ENCODE data around the gene MAPRE3.
A peak's percentile ranks its signal among the peaks of the same experiment; 100 is the strongest.

Gene MAPRE3

DNA sequence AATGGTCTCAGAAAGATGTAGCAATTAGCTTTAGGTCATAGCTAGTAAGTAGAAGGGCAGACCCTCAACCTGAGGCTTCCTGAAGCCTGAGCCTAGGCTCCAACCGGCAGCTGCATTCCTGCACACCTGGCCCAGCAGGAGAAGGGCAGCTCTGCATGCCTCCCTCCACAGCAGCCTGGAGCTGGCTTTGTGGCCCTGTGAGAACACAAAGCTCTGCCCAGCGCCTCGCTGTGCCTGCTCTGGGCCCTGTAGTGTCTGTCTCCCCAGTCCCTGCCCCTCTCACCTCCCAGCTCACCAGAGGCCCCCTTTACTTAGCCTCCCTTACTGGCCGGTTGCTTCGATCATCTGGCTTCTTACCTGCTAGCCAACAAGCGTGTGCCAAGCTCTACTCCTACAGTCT is 69.0 kb downstream of the MAPRE3 start:
- TF ChIP-seq, protein P1, sequence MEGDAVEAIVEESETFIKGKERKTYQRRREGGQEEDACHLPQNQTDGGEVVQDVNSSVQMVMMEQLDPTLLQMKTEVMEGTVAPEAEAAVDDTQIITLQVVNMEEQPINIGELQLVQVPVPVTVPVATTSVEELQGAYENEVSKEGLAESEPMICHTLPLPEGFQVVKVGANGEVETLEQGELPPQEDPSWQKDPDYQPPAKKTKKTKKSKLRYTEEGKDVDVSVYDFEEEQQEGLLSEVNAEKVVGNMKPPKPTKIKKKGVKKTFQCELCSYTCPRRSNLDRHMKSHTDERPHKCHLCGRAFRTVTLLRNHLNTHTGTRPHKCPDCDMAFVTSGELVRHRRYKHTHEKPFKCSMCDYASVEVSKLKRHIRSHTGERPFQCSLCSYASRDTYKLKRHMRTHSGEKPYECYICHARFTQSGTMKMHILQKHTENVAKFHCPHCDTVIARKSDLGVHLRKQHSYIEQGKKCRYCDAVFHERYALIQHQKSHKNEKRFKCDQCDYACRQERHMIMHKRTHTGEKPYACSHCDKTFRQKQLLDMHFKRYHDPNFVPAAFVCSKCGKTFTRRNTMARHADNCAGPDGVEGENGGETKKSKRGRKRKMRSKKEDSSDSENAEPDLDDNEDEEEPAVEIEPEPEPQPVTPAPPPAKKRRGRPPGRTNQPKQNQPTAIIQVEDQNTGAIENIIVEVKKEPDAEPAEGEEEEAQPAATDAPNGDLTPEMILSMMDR (IDR thresholded peaks at IDR 0.05; ENCODE audit: low read depth, low read length) = no peak
- H3K4me3 ChIP-seq (ENCODE audit: low read depth, low read length) = no peak overlapping the region

DNA sequence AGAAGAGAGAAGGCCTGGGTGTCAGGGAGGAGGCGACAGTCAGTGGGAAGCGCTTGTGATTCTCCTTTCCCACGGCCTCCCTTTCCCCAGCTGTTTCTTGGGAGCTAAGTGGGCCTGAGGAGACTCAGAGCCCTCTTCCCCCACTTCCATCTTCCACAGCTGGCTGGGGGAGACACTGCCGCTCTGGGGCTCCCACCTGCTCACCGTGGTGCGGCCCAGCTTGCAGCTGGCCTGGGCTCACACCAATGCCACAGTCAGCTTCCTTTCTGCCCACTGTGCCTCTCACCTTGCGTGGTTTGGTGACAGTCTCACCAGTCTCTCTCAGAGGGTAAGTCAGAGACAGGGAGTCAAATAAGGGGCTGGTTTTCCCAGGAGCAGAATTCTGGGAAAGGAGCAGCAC is 69.4 kb downstream of the MAPRE3 start:
- TF ChIP-seq, protein P1 (IDR thresholded peaks at IDR 0.05; ENCODE audit: low read depth, low read length) = no peak
- no peak overlapping the region for H3K4me3 ChIP-seq (ENCODE audit: low read depth, low read length)

DNA sequence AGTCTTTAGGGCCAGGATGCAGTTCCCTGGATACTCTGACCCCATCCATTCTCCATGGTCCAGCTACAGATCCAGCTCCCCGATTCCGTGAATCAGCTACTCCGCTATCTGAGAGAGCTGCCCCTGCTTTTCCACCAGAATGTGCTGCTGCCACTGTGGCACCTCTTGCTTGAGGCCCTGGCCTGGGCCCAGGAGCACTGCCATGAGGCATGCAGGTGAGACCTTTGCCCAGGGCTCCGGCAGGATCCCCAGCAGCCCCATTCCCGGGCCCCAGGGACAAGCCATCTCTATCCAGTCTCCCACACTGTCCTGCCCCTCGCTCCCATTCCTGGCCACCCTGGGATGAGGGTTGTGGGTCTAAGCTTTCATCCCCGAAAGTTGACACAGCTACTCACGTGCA is 69.8 kb downstream of the MAPRE3 start:
- TF ChIP-seq, protein P1 (IDR thresholded peaks at IDR 0.05; ENCODE audit: low read depth, low read length) = no peak
- no peak overlapping the region for H3K4me3 ChIP-seq (ENCODE audit: low read depth, low read length)

DNA sequence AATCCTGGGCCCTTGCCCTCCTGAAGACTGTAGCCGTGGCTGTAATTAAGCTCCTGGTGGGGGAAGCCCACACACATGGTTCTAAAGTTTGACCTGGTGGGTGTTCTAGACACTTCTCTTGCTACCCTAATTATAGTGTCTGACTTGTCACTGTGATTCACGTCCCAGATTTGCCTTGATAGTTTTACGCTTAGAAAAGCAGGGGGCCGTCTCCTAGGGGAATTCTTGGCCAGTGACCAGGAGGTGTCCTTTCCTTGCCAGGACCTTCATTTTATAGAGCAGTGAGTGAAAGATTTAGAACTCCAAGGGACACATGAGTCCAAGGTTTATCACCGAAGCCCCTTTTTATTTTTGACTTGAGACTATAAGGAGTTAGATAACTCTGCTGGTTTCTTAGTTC is 71.3 kb downstream of the MAPRE3 start:
- TF ChIP-seq, protein P1 (IDR thresholded peaks at IDR 0.05; ENCODE audit: low read depth, low read length) = no peak
- no peak overlapping the region for H3K4me3 ChIP-seq (ENCODE audit: low read depth, low read length)

DNA sequence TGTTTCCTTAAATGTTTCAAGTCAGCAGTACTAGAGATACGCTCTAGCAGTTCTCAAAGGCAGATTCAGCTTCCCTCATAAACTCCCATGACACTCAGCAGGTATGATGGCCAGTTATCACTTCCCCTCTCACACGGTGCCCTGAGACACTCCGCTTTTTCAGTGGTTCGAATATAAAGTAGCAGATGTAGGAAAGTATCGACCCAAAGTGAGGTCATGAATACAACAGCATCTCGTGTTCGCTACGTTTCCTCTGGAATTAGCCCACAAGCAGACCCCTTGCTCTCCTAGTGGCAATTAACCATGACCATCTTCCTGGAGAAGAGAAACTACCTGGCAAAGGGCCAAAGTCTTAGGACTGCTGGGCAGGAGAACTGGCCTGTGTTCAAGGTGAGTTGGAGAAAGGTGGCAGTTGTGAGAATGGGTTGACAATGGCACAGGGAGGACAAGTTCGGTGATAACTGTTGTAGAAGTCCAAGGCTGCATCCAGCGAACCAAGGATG is 71.8 kb downstream of the MAPRE3 start:
- TF ChIP-seq, protein P1 (IDR thresholded peaks at IDR 0.05; ENCODE audit: low read depth, low read length) = no peak
- H3K4me3 ChIP-seq (ENCODE audit: low read depth, low read length) = no peak overlapping the region

DNA sequence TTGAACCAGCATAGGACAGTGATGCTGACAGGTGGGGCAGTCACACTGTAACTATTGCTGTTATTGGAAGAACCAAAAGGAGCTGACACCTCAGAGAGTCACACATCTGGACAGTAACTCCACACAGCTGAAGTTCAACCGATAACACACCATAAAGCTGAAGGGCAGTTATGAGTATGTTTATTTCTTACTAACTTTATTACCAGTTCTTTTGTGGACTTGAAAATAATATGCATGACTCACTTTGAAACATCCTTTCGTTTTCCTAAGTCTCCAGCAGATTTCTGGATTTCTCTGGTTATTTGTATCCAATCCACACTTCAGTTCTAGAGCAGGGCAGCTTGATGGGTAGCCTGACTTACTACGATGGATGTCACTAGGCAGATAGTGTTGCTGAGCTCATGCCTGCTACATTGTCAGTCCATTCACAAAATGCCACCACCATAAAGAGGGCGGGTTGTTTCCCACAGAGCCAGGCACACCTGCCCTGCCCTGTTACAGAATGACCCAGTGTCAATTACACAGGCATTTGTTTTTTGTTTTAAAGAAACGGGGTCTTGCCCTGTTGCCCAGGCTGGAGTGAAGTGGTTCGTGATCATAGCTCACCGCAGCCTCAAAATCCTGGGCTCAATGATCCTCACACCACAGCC is 72.7 kb downstream of the MAPRE3 start:
- H3K4me3 ChIP-seq (ENCODE audit: low read depth, low read length) = no peak overlapping the region
- TF ChIP-seq, protein P1 (IDR thresholded peaks at IDR 0.05; ENCODE audit: low read depth, low read length) = no peak

DNA sequence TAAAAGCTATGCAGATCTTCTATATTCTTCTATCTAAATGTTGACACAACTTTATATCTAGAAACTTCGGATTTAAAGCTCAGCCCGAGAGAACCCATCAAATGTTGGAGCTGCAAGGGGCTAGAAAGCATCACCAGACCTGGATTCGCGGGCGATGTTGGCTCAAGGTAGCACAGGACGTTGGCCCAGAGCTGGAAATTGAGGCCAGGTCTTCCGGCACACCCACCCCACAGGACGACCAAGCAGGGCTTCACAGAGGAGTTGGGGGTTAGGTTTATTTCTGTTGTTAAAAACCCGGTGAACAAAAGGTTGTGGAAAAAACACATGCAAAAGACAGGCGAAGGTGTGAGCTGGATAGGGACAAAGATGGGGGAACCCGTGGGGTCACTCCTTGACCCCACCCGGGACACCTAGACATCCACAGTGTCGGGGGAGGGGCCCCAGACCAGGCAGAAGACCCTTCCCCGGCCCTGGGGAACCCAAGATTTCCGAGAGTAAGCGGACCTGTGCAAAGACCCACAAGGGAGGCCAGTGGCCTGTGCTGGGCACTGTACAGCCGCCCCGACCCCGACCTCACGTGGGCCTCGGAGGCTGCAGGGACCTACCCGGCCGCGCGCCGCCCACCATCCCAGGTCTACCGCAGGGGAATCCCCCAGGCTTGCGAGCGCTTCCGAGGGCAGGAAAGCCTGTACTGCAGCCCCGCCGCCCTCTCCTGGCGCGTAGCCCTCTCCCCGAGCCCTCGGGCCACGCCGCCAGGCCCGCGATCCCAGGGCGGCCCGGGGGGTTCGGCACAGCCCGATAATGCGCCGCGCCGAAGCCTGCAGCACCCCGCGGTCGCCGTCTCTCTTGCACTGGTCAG is 79.2 kb downstream of the MAPRE3 start:
- TF ChIP-seq, protein P1 (IDR thresholded peaks at IDR 0.05; ENCODE audit: low read depth, low read length) = no peak
- H3K4me3 ChIP-seq (ENCODE audit: low read depth, low read length) = peak overlapping the region; percentile 69

Data from WI38 (cell line).